GM18867 (cell line): Measurements from ENCODE around the gene RBM47.
"Not testable (repeated sequence)": the region's sequence is repeated elsewhere in the genome, so short reads cannot be mapped to it uniquely, and the experiment has no call there.

Experiments used
- ATAC-seq: cut with Tn5 transposase; IDR thresholded peaks from one replicate; pipeline ENCODE4 v1.9.1; 2021; ENCODE audit warnings: mild to moderate bottlenecking, moderate library complexity; ENCODE audit not compliant: unreplicated experiment

Gene RBM47

DNA sequence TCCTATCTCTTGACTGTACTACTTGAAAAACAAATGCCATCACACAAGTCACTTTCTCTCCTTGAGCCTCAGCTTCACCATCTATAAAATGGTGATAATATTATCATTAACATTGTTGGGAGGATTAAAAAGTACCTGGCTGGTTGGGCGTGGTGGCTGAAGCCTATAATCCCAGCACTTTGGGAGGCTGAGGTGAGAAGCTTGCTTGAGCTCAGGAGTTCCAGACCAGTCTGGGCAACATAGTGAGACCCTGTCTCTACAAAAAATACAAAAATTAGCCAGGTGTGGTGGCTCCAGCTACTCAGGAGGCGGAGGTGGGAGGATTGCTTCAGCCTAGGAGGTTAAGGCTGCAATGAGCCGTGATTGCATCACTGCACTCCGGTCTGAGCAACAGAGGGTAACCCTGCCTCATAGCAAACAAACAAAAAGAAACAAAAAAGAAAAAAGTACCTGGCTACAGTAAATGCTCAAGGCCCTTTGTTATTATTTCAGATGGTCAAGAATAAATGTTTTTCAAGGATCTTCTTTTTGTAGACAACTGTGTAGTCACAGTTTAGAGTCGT, 174.2 kb downstream of the RBM47 start:
- ATAC-seq: no peak

DNA sequence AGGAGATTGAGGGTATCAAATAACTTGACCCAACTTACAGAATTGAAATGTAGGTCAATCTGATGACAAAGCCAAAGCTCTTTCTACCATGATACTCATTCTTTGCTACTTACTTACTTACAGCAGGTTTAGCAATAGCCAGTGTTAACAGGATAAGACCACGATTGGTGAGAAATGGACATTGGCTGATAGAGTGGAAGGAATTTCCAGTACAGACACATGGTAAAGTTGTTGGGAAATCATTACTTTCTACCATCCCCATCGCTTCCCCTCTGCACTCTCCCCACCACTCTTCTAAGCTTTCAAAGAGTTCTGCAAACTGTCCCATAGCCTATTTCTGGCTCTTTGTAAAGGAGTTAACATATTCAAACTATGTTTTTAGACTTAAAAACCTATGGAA, 174.8 kb downstream of the RBM47 start:
- ATAC-seq: no peak

DNA sequence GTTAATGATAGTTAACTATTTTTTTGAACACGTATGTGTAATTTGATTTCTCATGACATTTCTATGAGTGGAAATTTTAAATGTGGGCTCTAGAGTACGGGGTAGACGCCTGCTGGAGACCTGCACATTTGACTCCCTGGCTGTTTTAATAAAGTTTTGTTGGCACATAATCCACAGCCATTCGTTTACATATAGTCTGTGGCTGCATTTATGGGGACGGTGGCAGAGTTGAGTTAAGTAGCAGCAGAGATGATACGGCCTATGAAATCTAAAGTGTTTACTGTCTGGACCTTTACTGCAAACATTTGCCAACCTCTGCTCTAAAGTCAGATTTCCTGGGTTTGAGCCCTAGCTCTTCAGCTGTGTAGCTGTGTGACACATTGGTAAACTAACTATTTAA, 175.8 kb downstream of the RBM47 start:
- ATAC-seq: no peak

DNA sequence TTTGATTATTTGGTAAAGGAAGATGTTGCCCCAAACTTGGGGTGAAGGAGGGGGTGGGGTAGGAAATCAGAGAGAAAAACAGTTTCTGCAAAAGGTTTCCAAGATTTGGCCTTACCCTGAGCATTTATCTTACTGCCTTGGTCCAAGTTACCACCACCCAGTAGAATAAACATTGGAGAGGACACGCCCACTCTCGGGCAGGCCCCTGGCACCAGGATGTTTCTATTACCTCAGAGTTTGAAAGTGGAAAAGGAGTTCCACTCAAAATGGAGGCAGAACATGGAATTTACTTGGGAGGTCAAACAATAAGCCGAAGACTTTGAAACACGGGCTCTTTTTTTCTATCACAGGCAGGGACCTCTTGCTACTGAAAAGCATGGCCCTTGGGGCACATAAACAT, 180.8 kb downstream of the RBM47 start:
- ATAC-seq: no peak

DNA sequence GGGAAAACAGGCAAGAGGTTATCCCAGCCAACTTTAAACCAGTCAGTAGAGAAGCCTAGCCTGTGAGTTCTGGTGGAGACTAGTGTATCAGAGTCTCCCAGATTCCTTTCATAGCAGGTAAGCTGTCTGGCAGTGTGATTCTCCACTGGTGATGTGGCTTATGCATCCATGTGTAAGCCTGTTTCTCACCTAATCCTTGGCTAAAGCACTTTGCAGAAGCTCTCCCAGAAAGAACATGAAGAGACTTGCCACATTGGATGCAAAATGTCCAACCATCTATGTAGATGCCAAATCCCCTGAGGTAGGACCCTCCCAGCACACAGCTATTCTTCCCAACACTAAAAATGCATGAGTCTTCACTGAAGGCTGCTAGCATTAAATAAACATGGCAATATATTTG, 182.8 kb downstream of the RBM47 start:
- ATAC-seq: no peak

DNA sequence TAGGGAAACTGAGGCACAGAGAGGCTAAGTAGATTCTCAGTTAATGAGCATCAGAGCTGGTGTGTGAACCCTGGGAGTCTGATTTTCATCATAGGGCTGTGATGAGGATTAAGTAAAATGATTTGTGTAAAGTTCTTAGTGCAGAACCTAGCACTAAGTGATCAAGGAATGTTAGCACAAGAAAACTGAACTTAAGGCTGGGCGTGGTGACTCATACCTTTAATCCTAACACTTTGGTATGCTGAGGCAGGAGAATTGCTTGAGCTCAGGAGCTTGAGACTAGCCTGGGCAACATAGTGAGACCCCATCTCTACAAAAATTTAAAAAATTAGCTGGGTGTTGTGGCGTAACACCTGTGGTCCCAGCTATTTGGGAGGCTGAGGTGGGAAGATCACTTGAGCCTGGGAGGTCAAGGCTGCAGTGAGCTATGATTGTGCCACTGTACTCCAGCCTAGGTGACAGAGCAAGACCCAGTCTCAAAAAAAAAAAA, 183.4 kb downstream of the RBM47 start:
- not testable (repeated sequence) for ATAC-seq

DNA sequence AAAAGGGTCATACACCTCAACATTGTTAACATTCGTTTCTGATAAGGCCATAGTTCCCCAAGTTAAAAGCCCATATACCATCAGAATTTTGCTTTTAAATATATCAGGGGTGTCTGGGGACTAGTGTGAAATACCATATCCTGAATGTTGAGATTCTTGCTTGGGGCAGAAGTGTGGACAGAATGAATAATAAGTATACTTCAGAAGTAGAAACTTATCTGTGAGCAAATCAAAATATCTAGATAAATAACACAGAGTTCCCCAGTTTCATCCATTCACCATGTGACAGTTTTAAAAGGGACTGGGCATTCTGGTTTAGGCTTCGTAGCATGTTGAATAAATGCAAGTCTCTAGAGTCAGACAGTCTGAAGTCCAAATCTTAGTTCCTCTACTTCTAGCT, 184.0 kb downstream of the RBM47 start:
- no peak for ATAC-seq

DNA sequence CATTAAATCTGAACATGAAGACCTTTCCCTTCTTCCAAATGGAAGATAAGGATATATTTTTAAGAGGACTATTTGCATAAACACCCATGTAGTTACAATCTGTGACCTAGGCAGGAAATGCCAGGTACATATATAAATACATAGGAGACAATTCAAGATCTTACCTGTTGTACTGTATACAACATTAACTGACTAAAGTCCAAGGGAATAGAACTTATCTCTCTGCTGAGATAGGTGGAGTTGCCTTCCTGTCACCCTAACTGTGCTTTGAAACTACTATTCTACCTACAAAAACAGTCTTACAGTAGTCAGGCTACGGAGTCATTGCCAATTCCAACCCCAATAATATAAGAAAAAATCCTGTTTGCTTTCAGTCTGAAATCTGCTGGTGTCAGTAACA, 188.2 kb downstream of the RBM47 start:
- no peak for ATAC-seq

DNA sequence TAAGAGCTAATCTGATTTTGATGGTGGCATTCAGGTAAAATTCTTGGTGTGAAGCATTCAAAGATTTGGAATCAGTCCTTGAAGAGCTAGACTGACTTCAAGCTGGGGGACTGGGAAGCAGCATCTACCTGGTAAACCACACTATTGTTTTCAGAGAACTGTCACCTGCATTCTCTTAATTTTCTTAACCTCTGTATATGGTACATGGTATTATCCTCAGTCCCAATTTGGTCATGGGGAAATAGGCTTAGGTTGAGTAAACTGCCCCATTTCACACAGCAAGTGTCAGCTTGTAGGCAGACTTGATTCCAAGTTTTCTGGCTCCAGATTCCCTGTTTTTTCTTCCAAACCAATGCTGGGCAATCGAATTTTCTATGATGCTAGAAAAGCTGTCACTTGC, 190.1 kb downstream of the RBM47 start:
- ATAC-seq: no peak

DNA sequence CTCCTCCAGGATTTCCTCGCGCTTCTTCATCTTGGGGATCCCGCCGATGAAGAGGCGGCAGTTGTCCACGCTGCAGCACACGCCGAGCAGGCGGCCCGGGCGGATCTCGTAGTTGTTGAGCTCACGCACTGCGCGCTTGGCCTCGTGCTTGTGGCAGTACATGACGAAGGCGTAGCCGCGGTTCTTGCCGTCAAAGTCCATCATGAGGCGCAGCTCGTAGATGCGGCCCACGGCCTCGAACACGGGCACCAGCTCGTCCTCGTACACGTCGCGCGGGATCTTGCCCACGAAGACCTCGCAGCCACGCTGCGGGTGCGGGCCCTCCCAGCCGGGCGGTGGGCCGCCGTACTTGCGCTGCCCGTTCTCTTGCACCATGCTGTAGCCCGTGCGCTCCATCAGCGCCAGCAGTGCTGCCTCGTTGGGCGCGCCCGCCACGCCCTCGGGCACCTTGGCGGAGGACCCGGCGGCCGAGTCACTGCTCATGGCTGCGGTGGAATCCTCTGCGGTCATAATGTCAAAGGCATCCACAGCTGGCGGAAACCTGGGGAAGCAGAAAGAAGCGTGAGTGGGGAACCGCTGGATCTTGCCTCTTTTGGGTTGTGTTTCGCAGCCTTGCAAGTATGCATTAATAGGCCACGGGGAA, 191.2 kb downstream of the RBM47 start:
- ATAC-seq: no peak

DNA sequence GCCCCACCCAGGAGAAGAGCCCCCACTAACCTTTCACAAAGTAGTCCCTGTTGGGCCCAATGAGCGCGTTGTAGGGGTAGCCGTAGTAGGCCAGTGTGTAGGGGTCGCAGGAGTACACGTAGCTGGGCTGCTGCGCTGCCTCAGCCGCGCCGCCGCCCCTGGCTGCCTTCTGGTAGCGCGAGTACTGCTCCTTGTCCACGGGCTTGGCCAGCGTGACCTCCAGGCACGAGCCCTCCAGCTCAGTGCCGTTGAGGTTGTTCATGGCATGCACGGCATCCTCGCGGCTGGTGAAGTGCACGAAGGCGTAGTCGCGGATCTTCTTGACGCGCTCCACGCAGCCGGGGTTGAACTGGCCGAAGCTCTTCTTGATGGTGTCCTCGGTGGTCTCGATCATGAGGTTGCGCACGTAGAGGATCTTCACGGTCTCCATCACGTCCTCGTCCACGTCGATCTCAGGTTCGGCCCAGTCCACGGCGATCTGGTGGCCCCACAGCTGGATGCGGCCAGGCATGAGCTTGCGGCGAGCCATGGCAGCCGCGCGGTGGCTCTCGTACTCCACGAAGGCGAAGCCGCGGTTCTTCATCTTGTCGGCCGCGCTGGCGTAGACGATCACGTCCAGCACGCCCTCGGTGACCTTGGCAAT, 191.8 kb downstream of the RBM47 start:
- no peak for ATAC-seq

DNA sequence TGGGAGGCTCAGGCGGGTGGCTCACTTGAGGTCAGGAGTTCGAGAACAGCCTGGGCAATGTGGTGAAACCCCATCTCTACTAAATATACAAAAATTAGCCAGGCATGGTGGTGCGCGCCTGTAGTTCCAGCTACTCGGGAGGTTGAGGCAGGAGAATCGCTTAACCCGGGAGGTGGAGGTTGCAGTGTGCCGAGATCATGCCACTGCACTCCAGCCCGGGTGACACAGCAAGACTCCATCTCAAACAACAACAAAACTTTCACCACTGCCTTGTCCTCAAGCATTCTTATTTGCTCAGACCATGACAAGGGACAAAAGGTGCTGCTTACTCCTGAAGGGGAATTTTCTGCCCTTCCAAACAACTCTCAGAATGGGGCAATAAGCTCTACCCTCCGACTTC, 194.4 kb downstream of the RBM47 start:
- ATAC-seq: not testable (repeated sequence)

DNA sequence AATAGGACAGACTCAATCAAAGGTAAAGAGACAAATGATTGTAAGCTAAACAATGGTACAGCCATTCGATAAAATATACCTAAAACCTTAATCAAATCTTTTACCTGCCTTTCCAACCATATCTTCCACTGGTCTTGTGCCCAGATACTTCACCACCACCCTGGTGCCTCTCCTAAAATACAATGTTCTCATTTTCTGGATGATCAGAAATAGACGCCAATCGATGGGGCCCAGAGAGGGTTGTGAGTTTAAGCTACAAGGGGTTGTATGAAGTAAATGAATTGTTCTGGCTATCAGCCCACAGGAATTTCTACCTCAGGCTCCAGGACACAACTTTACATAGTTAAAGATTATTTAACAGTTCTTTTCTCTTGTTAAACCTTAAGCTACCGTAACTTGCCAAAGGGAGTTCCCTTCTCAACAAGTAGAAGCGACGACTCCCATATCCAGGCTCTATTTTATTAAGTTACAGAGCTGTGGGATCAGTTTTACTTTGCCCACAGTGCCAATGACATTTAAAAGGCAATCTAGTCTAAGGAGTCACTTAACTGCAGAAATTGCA, 195.5 kb downstream of the RBM47 start:
- no peak for ATAC-seq

DNA sequence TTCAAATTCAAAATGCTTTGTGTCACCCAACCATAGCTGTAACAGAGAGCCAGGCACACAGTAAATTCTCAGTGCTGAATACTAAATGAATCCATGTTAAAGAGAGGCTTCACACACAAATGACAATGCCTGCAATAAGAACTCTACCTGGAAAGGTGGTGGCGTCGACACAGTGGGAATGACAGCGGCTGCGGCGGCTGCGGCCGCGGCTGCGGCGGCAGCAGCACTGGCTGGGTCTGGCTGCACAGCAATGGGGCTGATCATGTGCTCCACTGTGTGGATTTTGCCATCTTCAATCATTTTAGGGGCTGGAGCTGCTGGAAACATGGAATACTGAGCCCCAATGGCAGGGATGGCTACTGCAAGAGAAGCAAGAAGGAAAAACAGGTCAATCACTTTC, 197.2 kb downstream of the RBM47 start:
- ATAC-seq: no peak

DNA sequence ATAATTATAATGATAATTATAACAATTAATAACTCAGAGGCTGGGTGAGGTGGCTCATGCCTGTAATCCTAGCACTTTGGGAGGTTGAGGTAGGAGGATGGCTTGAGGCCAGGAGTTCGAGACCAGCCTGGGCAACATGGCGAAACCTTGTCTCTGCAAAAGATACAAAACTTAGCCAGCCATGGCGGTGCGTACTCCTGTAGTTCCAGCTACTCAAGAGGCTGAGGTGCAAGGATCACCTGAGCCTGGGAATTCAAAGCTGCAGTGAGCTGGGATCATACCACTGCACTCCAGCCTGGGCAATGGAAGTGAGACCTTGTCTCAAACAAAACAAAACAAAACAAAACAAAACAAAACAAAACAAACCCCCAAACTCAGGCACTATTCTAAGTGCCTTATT, 201.8 kb downstream of the RBM47 start:
- not testable (repeated sequence) for ATAC-seq

DNA sequence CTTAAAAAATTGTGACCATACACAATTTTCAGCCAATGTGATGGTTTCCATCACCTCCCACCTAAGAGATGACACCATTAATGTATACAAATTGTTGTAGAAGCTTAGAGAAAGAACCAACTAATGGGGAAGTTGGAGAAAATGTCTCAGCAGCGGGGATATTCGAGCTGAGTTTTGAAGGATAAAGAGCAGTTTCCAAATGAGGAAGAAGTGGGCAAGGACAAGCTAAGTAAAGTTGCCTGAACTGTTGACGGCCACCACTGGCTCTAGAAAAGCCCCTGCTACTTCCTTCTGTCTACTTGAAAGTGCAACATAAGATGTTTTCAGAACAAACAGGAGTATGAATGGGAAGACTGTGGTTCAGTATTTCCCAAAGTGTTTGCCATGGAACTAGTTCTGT, 202.5 kb downstream of the RBM47 start:
- no peak for ATAC-seq

DNA sequence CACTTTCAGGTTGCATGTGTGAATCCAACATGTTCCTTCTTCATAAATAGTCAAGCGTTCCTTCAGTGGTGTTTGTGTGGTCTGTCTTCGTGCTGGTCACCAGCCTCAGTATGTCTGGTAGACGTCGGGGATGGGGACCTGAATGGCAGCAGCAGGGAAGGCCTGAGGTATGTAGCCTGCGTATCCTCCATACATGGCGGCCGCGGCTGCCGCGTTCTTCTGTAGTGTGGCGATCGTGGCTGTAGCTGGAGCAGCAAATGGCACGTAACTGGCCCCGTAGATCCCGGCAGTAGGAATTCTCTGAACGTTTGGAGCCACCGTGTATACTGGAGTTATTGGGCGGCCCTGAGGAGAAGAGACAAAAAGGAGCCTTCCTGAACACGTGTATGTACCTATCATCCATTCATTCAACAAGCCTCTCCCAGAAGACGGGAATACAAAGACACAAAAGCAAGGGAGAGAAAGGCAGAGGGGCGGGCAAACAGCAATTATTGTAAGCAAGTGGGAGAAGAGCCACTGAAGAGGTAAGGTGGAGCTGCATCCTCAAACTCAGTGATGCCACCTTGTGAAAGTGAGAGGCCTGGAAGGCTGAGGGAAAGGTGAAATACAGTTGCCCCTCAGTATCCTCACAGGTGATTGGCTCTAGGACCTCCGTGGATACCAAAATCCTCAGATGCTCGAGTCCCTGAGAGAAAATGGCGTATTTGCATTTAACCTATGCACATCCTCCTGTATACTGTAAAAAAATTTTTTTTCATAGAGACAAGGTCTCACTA, 203.7 kb downstream of the RBM47 start:
- ATAC-seq: no peak

DNA sequence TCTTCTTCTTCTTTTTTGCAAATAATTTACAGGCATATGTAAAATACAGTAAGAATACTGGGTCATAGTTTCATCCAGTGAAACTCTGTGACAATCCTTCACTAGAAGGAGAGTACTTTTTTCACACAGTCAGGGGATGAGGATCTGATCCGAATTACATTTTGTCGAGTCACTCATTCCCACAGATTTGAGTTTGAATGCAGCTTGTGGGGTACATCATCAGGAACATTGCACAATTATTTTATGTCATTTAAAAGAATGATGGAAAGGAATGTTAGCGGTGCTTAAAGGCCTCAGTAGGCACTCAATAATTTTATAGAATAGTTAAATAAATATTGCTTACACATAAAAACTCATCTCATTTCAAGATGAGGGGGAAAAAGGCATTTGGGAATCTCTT, 205.9 kb downstream of the RBM47 start:
- no peak for ATAC-seq

DNA sequence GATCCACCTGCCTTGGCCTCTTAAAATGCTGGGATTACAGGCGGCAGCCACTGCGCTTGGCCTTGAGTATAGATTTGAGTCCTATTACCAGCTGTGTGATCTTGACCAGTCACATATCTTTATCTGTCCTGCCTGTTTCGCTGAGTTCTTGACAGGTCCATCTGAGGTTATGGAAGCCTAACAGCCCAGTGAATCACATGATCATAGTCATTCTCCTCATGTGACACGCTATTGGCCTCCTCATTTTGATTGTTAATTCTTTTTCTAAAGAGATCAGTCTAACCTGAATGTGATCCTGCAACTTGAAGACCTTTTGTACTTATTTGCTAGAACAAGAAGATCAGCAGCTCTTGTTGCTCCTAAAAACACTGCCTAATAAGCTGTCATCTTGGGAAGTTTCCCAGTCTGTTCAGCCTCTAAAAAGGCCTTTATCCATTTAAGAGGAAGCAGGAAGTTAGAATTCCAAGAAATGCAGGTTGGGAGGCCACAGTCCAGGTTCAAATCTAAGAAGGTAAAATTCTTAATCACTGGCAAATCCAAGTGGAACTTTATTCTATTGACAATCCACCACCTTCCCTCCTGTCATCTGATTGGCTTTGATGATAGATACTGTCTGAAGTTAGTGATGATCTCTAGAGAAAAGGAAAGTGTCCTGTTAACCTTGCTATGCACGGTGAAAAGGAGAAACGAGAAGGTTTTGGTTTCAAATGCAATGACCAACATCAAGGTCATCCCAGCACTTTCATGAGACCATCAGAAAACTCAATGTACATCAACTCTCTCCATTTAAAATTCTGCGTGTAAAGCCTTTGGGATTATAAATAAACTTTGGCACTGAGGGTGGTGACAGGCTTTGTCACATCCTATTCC, 207.6 kb downstream of the RBM47 start:
- peak; percentile 62 for ATAC-seq

DNA sequence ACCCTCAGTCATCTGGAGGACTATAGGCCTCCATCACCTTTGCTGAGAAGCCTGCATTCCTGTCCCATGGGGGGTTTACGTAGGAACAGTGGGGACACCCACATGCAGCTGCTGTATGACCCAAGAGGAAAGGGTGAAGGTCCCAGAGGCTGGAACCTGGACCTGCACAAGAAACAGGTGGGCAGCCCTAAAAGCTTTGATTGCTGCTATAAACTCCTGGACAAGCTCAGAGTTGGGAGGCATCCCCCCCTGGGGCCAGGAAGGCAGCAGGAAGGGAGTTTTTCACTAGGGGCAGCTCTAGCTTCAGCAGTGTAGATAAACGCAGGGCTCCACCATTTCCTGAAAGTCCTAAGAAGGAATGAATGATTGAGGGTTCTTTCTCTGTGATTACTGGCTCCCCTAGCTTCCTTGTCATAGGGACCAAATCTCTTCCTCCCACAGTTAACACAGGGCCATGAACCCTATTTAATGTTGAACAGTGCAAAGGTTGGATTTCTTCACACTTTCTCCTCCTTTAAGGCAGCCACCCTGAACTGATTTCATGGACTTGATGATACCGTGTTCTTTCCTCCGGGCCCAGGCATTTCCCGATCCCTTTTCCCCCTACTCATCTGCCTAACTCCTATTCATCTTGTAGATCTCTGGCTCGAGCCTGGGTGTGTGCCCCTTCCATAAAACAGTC, 210.3 kb downstream of the RBM47 start:
- ATAC-seq: no peak
